BE2C (cell line): ENCODE data around the gene APOBEC3G.
"Not testable (repeated sequence)": the region's sequence is repeated elsewhere in the genome, so short reads cannot be mapped to it uniquely, and the experiment has no call there.

Experiments
- DNase-seq: peaks from one replicate; pipeline ENCODE4 v3.0.0-alpha.2; 2020
- H3K27me3 ChIP-seq: fragments of 250-450 bp; sonication (Bioruptor Pico); 2 replicates; pipeline ENCODE4 v1.5.1; 2020; ENCODE audit warnings: mild to moderate bottlenecking
- H3K36me3 ChIP-seq: fragments of 250-450 bp; sonication (Bioruptor Pico); 2 replicates; pipeline ENCODE4 v1.5.1; 2020; ENCODE audit warnings: mild to moderate bottlenecking
- H3K4me1 ChIP-seq: fragments of 250-450 bp; sonication (Bioruptor Pico); 2 replicates; pipeline ENCODE4 v1.5.1; 2020
- H3K4me3 ChIP-seq: 2 replicates; pipeline ENCODE4 v1.5.1; 2011; ENCODE audit warnings: low read depth, low read length
- H3K9me3 ChIP-seq: fragments of 250-450 bp; sonication (Bioruptor Pico); 2 replicates; pipeline ENCODE4 v1.5.1; 2020
- TF ChIP-seq, protein P1 (sequence below): IDR thresholded peaks from 2 replicates; pipeline ENCODE4 v1.5.1; 2012; ENCODE audit warnings: mild to moderate bottlenecking, low read depth, low read length

APOBEC3G gene

DNA sequence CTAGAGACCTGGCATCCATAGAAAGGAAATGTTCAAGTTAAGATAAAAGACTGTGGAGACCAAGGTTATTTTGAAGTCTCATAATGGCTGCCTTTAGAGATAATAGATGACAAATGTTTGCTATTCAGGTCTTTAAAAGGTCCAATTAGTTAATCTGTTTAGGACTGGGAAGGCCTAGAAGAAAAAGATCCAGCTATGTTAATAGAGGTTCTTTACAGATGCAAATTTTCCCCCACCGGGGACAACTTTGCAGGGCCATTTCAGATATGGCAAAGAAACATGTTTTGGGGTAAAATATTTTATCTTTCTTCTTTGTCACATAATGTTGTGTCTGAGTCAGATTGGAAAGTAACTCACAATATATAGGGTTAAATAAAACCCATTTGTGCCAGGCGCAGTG lies 3.1 kb upstream of the APOBEC3G start:
- H3K27me3 ChIP-seq: no peaks in the 10 kb centered on the region
- TF ChIP-seq, protein P1, sequence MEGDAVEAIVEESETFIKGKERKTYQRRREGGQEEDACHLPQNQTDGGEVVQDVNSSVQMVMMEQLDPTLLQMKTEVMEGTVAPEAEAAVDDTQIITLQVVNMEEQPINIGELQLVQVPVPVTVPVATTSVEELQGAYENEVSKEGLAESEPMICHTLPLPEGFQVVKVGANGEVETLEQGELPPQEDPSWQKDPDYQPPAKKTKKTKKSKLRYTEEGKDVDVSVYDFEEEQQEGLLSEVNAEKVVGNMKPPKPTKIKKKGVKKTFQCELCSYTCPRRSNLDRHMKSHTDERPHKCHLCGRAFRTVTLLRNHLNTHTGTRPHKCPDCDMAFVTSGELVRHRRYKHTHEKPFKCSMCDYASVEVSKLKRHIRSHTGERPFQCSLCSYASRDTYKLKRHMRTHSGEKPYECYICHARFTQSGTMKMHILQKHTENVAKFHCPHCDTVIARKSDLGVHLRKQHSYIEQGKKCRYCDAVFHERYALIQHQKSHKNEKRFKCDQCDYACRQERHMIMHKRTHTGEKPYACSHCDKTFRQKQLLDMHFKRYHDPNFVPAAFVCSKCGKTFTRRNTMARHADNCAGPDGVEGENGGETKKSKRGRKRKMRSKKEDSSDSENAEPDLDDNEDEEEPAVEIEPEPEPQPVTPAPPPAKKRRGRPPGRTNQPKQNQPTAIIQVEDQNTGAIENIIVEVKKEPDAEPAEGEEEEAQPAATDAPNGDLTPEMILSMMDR: no peak
- no peak for DNase-seq
- H3K4me3 ChIP-seq: no peak overlapping the region
- no peaks in the 10 kb centered on the region for H3K9me3 ChIP-seq
- peaks cover 3% of the 10 kb centered on the region; the same call in 1 of the 2 replicates for H3K4me1 ChIP-seq
- H3K36me3 ChIP-seq: no peaks in the 10 kb centered on the region

GRCh38 chr22:39076155-39077025 lies 685 bp upstream of the APOBEC3G start:
- H3K27me3 ChIP-seq, H3K9me3 ChIP-seq, H3K4me1 ChIP-seq, H3K36me3 ChIP-seq, DNase-seq: not testable (repeated sequence)
- H3K4me3 ChIP-seq: peak overlapping the region; percentile 31; the same call in 1 of the 2 replicates

DNA sequence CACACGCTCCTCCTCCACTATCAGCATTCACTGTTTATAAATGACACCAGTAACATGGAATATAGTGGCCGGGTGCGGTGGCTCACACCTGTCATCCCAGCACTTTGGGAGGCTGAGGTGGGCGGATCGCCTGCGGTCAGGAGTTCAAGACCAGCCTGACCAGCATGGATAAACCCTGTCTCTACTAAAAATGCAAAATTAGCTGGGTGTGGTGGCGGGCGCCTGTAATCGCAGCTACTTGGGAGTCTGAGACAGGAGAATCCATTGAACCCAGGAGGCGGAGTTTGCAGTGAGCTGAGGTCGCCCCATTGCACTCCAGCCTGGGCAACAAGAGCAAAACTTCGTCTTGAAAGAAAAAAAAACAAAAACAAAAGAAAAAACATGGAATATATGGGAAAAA lies 837 bp downstream of the APOBEC3G start:
- DNase-seq, H3K27me3 ChIP-seq, H3K4me1 ChIP-seq, H3K4me3 ChIP-seq, H3K9me3 ChIP-seq, H3K36me3 ChIP-seq: not testable (repeated sequence)

DNA sequence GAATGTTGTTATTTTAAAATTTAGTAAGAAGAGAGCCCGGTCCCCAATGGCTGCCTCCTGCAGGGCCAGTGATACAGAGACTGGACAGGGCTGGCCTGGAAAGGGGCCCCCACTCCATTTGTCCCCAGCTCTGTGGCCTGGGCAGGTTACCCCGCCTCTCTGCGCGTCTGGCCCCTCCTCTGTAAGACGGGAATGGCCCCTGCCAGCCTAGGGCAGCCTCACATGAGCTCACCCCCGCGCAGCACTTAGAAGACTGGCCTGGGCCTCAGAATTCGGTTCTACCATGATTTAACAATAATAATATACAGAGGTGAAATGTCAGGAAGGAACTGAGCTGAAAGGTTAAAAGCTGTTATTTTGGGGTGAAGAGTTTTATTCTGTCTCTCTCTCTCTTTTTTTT lies 1.3 kb downstream of the APOBEC3G start:
- no peak for DNase-seq
- no peaks in the 10 kb centered on the region for H3K36me3 ChIP-seq
- TF ChIP-seq, protein P1: no peak
- H3K27me3 ChIP-seq: no peaks in the 10 kb centered on the region
- peaks cover 3% of the 10 kb centered on the region; the same call in 1 of the 2 replicates for H3K4me1 ChIP-seq
- no peaks in the 10 kb centered on the region for H3K9me3 ChIP-seq
- no peak overlapping the region for H3K4me3 ChIP-seq

DNA sequence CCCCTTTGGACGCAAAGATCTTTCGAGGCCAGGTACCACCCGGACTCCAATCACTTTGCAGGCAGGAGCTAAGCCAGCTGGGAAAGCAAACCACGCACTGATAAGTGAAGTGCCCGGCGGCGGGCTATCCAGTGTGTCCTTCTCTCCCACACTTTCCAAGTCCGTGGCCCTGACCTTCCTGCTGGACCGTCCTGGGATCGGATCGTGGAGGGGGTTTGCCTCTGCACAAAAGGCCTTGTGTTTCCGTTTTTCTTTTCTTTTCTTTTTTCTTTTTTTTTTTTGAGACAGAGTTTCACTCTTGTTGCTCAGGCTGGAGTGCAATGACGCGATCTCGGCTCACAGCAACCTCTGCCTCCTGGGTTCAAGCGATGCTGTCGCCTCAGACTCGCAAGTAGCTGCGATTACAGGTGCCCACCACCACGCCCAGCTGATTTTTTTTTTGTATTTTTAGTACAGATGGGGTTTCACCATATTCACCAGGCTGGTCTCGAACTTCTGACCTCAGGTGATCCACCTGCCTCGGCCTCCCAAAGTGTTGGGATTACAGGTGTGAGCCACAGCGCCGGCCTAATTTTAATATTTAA lies 2.1 kb downstream of the APOBEC3G start:
- not testable (repeated sequence) for H3K4me1 ChIP-seq, H3K4me3 ChIP-seq, H3K9me3 ChIP-seq, H3K27me3 ChIP-seq, H3K36me3 ChIP-seq, DNase-seq

DNA sequence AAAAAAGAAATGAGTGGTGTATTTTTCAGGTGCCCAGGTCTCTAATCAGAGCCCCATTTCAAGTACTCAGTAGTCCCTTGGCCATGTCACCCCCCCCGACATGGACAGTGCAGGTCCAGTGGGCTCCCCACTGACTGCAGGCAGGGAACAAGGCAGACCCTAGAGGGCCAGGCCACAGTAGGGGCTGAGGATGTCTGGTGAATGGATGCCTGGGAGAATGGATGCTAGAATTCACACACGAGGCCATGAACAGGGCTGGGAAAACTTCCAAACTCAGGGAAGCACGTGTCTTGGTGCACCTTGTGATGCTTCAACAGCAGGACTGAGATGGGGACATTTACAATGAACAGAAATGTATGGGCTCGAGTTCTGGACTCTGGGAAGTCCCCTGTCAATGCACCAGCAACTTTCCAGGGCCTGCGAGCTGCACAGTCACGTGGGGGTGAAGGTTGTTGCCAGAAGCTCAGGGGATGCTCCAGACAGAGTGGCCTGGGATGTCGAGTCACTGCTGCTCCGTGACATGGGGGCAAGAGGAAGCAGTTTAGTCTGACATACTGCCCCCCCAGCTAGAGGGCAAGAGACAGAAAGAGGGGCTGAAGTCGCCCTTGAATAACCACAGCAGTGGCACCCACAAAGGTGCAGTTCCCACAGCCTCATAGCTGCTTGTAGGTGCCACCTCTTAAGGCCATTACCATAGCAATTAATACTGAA lies 3.1 kb downstream of the APOBEC3G start:
- H3K4me1 ChIP-seq: no peaks in the 10 kb centered on the region
- TF ChIP-seq, protein P1: no peak
- H3K9me3 ChIP-seq: no peaks in the 10 kb centered on the region
- no peaks in the 10 kb centered on the region for H3K36me3 ChIP-seq
- H3K27me3 ChIP-seq: no peaks in the 10 kb centered on the region
- DNase-seq: no peak
- H3K4me3 ChIP-seq: no peak overlapping the region

GRCh38 chr22:39081016-39081415 lies 3.9 kb downstream of the APOBEC3G start:
- Histone ChIP-seq H3K36me3 (no peaks in the 10 kb centered on the region), H3K27me3 (no peaks in the 10 kb centered on the region), H3K9me3 (no peaks in the 10 kb centered on the region), H3K4me3 (no peak overlapping the region), H3K4me1 (no peaks in the 10 kb centered on the region)
- TF ChIP-seq, protein P1: no peak
- no peak for DNase-seq
